HG03064 (cell line): ENCODE results near the gene KCNQ1.

Experiments
- ATAC-seq: cut with Tn5 transposase; IDR thresholded peaks from one replicate; pipeline ENCODE4 v1.9.1; 2021; ENCODE audit warnings: low read depth; ENCODE audit not compliant: unreplicated experiment

The KCNQ1 gene

DNA sequence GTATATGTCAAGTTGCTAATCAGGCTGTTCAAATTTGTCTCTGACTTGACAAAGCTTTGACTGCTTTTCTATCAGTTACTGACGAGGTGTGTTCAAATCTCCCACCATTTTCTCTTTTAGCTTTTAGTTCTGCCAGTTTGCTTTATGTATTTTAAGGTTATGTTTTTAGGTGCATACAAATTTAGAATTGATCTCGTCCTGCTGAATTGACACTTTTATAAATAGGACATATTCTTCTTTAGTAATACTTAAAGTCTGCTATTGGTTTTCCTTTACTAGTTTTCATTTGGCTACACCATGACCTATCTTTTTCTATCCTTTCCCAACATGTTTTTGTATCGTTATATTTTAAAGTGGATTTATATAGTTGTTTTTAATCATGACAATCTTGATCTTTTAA, 320.7 kb downstream of the KCNQ1 start:
- ATAC-seq: no peak

DNA sequence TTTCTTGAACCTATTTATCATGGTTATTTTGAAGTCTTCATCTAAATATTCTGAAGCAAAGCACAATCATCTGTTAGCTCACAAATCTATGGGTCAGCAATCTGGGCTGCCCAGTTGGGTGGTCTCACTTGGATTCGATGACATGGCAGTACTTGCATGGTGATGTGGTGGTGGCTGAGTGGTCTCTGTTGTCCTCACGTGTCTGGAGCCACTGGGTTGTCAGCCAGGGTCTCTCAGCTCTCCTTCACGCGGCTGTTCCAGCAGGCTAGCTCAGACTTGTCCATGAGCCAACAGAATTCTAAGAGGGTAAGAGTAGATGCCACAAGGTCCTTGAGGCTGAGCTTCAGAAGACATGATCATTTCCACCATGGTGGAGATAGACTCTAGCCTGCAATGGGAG, 321.4 kb downstream of the KCNQ1 start:
- no peak for ATAC-seq

DNA sequence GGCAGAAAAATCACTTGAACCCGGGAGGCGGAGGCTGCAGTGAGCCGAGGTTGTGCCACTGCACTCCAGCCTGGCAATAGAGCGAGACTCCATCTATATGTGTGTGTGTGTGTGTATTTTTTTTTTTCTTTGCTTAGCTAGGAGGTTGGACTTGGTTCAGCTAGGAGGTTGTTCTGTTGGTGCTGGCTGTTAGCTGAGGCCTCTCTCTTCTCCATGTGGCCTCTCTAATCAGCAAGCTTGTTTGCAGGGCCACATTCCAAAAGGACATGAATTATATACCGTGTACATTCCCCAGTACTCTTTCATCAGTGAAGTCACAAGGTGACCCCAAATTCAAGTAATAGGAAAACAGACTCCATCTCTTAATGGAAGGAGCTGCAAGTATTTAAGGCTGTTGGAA, 322.3 kb downstream of the KCNQ1 start:
- no peak for ATAC-seq

DNA sequence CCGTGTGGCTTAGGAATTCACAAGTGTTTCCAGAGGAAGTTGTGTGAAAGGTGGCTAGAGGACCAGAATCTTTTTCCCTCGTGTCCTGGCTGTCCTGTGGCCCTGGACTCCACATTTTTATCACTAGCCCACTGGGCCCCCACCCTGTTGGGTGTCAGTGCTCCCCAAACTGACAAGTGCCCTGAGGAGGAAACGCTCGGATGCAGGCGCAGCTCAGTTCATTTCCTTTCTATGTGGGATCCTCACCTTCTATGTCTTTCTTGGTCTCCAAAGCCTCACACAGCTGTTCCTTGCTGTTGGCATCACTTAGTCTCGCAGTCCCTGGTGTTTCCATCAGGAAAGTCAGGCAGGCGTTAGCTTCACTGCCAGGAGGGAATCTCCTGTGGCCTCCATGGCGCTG, 323.0 kb downstream of the KCNQ1 start:
- no peak for ATAC-seq

DNA sequence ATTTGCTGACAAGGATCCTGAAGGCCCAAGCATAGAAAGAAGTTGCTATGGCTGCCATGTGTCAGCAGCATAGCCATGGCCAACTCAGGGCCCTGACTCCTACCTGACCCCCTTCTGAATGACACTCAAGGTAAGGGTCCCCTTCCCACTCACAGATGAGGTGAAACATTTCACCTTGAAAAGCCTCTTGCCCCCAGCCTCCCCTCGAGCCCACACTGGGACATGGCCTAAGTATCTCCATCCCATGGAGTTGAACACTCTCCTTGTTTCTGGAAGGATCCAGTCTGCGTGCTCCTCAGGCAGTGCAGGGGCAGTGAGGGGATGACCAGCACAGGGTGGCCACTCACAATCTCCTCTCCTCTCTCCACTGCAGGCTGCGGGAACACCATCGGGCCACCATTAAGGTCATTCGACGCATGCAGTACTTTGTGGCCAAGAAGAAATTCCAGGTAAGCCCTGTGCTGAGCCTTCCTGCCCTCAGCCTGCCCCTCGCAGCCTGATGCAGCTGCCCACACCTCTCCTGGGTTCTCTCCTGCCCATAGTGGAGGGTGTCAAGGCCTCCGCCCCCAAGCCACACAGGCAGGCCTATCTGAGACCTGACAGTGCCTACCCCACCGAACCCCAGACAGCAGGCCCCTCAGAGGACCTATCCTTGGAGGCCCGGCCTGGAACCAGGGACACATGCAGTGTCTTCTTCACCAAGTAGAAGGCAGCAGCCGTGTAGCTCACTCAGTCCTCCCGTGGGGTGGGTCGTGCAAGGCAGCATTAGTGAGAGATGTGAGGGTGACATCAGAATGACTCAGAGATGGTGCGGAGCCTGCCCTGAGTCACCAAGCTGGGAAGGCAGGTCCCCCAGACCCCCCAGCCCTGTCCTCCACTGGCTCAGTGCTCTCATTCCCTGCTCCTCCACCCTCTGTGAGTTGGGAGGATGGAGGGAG, 323.9 kb downstream of the KCNQ1 start:
- ATAC-seq: no peak

DNA sequence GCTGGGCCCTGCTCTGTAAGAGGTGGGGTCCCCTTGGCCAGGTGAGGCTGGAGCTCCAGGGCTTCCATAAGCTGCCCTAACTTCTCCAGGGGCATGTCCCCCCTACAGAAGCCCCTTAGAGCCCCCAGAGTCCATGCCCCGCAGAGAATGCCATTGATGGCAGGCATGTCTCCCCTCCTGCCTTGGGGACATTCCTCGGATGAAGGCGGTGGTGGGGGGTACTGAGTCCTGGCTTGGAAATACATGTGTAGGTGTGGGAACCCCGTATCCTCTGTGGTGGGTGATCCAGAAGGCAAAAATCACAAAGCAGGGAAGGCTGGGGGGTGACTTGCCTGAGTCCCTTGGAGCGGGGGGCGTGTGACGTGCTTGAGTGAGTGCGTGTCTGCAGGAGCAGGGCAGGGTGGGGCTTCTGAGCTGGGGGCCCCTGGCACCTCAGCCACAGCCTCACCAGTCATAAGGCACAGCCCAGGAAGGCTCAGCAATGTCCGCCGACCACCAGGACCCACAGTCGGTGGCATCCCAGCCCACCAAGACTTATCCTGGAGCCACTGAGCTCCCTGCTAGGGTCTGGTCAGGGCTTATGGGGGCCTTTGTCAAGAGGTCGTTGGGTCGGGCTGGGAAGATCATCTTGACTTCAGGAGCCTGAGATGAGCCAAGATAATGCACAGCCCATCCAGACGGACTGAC, 324.7 kb downstream of the KCNQ1 start:
- no peak for ATAC-seq

DNA sequence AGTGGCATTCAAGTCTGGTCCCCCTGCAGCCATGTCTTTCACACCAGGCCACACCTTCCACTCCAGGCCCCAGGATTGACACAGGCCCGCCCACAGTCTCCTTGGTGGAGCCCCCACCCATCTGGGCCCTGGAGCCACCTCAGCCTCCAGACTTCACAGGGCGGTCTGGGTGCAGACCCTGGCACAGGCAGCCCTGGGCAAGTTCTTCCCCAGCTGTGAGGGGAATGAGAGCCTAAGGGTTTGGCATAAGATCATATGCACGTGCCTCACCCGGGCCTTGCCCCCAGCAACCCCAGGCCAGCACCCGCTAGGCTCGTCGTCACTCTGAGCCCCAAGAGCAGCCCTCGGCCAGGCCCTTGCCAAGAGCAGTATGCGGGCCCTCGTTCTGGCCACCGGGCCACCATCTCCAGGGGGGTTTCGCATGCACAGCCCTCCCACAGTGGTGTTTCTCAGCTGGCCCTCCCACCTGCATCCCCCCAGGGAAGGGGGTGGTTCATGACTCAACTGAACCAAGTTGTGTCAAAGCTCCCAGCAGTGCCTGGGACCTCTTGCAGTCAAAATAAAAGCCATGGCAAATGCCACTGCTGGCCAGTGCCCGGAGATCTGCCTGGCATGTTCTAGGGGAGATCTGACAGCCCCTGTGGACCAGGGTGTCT, 325.4 kb downstream of the KCNQ1 start:
- no peak for ATAC-seq

DNA sequence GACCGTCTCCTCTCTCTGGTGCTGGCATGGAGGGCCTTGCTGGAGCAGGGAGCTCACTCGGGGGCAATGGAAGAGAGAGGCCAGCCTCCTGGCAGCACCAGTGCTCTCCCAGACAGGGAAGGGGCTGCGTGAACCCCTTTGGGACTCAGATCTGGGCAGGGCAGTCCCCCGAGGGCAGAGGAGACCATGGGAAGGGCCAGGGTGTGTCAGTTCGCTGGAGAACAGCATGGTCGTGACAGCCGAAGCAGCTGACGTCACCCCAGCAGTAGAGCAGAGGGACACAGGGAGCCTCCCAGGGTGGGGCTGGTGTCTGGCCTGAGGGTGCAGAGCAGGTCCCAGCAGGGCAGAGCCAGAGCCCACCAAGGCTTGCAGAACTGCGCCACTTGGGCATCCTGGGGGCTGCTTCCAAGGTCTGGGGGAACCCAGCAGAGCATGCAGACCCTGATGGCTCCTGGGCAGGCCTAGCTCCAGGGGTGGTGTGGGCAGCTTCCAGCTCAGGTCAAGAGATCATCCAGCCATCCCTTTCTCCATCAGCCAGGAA, 326.0 kb downstream of the KCNQ1 start:
- no peak for ATAC-seq

DNA sequence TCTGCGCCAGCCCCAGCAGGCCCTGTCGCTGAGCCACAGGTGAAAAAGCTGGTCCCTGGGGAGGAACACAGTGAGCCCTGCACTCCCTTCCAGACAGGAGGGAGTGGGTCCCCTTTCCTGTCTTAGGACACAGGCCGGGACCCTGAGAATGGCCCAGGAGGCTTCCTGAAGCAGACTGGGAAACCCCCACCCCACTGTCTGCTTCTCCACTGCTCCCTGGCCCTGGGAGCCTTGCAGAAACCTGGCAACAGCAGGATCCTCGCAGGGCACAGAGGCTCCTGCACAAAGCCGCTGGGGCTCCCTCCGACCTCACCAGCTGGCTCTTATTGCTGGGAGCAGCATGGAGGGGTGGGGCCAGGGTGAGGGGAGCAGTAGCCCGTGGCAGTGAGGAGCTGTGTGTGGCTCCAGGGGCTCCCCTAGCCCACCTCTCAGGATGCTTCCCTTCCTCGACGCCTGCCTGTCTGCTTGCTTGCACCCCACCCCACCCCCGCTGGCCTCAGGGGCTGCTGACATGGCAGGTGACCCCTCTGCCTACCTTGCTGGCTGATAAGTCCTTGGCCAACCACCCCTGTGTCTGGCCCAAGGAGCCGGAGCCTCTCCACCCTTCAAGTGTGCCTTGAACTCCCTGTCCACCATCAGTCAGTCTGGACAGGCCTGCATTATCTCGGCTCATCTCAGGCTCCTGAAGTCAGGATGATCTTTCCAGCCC, 327.1 kb downstream of the KCNQ1 start:
- no peak for ATAC-seq

DNA sequence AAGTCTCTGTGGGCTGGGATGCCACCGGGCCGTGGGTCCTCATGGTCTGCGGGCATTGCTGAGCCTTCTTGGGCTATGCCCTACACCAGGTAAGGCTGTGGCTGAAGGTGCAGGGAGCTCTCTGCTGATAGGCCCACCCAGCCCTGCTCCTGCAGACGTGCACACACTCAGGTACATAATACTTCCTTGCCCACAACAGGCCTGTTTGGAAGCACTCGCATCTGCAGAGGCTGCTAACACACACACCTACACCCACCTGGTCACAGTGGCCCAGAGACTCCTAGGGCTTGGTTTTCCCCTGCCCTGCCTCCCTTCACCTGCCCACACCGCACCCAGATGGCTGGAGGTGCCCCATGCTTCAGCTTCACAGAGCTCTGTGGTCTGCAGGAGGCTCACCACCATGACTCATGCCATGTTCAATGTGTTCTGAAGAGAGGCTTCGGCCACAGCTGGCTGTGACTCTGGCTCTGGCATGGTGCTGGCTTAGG, 327.8 kb downstream of the KCNQ1 start:
- no peak for ATAC-seq

DNA sequence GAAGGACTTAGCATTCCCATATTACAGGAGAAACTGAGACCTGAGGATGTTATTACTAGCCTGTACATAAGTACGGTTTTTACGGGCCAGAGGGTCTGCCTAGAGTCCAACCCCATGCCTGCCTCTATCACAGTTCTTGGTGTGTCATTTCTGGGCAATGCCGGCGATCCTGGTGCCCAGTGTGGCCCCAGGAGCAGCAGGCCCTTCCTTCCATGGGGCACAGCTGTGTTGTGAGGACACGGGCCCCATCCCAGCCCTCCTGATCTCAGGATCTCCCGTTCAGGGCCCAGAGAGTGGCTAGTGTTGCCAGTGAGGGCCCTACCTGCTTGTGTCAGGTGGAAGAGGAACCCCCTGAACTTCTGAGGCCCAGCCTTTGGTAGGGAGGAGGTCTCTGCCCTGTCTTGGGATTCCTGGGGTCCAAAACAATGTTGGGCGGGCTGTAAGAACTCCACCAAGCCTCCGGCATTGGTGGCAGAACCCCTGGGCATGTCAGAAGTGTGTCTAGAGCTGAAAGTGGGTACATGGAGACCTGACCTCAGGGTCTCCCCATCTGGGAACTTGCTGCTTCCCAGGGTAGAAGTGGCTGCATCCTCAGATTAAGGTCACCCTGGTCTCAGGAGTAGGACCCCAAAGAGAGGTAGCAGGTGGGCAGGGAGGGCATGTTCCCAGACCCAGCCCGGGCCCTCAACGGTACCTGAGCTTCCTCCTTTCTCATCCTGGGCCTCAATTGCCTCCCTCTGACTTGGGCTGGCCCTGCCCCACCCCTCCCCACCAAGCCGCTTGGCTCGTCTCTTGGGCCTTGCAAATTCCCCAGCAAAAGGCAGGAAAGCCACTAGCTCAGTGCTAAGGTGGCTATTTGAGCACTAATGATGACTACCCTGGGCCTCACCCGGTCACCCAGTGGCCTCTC, 329.6 kb downstream of the KCNQ1 start:
- no peak for ATAC-seq

DNA sequence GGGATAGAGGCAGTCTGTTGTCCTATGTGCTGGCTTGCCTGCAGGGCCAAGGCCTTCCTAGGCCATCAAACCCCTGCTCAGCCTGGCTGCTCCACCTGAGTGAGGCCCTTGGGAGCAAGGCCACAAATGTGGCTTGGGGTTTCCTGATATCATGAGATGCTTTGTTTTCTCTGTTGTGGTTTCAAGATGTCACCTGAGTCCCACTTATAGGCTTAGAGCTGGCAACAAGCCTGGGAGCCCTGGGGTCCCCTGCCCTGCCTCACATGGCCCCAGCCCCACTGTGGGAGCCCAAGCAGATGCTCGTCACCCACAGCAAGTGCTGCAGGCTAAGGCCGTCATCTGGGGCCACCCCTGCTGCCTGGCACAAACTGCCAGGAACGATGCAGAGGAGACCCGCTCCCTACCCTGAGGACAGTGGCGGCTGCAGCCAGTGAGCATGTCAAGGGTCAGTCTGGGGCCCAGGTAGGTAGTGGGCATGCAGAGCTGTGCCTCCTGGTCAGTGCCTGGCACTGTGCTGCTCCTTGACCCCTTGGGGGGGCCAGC, 330.3 kb downstream of the KCNQ1 start:
- no peak for ATAC-seq

DNA sequence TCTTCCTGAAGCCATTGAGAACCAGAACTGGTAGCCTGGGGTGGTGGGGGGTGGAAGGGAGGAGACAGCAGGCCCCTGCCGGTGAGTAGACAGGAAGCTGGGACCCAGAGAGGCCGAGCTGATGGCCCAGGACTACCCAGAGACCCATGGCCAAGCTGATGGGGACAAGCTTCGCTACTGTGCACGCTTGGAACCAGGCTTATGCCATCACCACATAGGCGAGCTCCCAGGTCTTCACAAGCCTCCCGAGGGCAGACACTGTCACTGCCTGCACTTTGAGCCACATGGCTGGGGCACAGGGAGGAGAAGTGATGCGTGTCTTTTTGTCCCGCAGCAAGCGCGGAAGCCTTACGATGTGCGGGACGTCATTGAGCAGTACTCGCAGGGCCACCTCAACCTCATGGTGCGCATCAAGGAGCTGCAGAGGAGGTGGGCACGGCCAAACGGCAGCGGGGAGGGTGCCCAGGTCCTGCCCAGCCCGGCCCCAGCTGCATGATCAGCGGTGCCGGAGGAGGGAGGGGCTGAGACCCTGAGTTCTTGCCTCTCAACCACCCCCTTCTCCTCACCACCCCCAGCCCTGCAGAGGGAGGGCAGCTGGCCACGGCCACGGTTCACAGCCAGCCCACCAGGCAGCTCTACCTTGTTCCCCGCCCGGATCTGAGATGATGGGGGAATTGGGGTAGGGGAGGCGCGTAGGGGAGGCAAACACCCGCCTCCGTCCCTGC, 331.0 kb downstream of the KCNQ1 start:
- no peak for ATAC-seq

DNA sequence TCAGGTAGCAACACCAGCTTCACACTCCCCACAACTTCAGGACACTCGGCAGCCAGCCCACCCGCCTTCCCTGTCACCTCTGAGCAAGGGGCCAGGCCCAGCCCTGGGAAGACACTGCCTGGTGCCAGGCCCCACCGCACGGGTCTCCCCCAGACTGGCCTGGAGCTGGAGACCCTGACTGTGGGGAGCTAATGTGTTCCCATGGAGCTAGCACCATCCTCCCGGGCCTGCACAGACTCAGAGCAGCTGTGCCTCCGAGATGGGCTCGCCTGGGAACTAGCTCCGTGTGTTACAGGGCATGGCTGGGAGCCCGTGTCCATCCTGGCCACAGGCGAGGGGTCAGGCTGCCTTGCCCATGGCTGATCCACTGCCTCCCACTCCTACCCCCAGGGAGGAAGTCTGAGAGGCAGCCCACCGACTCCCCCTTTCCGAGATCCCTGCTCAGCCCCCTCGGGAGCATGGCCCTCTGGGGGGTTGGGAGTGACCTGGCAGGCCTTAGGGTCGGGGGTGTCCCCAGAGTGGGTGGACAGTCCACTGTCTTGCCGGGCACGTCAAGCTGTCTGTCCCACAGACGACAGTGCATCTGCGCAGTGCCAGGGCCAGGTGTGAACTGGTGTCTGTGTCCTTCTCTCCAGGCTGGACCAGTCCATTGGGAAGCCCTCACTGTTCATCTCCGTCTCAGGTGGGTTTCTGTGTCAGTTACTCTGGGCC, 331.7 kb downstream of the KCNQ1 start:
- no peak for ATAC-seq

DNA sequence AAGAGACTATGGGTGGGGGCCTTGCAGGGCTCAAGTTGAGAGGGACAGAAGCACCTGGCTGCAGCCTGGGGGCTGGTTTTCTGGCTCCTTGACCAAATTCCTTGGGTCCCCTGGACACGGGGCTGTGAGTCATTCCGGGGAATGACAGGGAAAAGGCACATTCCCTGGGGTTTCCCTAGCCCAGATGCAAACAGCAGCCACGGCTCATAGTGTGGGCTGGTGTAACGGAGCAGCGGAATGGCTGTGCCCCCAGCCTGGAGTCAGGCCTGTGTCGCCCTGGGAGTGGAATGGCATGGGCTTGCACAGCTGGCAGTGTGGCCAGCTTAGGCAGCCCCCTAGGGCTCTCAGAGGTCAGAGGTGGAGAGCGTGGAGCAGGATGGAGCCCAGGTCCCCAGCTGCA, 332.6 kb downstream of the KCNQ1 start:
- no peak for ATAC-seq

DNA sequence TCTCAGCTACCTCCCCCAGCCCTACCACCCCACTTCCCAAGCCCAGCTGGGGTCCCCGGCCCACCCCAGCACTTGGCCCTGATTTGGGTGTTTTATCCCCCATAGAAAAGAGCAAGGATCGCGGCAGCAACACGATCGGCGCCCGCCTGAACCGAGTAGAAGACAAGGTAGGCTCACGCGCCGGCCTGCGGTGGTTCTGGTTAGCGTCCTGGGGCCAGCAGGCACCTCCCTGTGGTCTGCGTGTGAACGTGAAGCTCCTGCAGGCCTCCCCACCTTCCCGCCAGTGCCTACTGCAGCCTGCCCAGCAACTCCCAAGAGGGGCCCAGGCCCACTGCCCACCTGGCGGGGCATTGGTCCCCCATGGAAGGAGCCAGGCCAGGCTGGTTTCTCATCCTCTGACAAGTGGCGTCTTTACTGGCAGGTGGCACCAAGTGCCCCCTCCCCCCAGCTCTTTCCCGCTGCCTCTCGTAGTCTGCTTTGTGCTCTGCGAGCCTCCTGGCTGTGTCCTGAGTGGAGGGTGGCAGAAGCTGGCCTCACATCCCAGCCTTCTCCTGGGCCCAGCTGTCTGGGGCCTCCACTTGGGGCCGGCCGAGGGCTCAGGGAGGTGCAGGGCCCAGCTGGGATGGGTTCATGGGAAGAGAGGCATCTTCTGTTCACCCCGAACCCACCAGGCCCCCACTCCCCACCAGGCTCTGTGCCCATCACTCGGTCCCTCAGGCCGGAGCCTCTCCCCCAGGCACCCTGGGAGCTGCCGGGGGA, 333.2 kb downstream of the KCNQ1 start:
- peak; percentile 5 for ATAC-seq
